ENCODE data around the gene IQGAP3.

The IQGAP3 gene

GRCh38 chr1:156509424-156510034 lies 62.8 kb downstream of the IQGAP3 start:
- DNase-seq (ENCODE audit: low read depth, low spot score): no peak

DNA sequence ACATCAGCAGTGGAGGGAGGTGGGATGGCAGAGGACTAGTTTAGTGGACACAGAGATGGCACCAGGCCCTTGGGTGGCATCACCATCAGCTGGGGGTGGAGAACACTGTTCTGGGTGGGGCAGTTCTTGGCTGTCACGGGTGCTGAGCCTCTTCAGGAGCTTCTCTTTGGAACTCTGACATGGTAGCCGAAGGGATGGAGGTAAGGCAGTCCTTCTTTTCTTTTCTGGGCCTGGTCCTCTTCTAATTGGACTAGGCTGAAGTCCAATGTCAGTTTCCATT lies 63.5 kb downstream of the IQGAP3 start:
- DNase-seq (ENCODE audit: low read depth, low spot score): no peak

GRCh38 chr1:156508205-156508954 lies 64.0 kb downstream of the IQGAP3 start:
- DNase-seq (ENCODE audit: low read depth, low spot score): no peak

DNA sequence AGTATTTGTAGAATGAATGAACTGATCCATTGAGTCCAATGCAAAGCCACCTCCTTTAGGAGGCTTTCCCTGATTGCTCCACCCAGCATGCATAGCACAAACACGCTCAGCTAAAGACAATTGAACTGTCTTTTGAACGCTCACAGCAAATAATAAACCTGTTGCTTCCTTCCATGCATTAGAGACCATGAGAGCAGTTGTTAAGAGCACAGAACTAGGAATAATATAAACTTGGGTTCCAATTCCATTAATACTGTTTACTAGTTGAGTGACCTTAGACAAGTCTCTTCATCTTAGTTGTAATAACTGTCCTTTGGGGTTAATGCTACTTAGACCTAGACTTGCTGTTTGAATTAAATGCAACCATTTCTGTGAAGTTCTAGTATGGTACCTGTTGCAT lies 65.9 kb downstream of the IQGAP3 start:
- DNase-seq (ENCODE audit: low read depth, low spot score): no peak

DNA sequence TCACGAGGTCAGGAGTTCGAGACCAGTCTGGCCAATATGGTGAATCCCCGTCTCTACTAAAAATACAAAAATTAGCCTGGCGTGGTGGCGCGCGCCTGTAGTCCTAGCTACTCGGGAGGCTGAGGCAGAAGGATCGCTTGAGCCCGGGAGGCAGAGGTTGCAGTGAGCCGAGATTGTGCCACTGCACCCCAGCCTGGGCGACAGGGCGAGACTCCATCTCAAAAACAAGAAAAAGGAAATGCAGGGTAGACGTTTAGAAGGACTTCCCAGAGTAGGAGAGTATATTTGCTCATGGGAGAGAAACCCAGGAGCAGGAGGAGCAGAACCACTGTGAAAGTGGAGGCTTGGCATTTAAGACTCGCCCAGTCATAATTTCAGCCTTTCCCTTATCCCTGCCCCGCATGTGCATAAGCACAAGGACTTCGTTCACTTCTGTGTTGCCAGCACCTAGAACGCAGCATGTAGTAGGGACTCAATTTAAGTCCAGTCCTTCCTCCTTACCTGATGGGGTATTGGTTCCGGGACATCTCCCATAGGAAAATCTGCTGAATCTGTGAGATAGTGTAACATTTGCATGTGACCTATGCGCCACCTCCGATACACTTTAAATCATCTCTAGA lies 66.6 kb downstream of the IQGAP3 start:
- DNase-seq (ENCODE audit: low read depth, low spot score): no peak

- DNase-seq (ENCODE audit: low read depth, low spot score): peak; percentile 96
Measured at GRCh38 chr1:156504821-156505678, 67.3 kb downstream of the IQGAP3 start.

DNA sequence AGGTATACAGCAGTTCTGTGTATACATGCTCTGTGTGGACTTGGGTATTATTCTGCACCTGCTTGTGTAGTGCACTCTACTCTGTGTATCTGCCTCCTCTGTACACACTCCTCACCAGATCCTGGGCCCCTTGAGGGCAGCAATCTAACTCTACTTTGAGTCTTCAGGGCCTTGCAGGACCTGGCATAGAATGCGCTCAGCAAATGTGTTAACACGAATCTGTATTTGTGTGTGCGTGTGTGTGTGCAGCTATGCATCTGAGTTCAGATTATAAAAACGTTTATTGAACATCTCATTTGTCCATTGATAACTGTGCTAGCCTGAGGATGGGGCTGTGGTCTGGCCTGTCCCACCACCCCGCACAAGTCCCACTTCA lies 67.9 kb downstream of the IQGAP3 start:
- no peak for DNase-seq (ENCODE audit: low read depth, low spot score)

GRCh38 chr1:156503698-156504437 lies 68.5 kb downstream of the IQGAP3 start:
- DNase-seq (ENCODE audit: low read depth, low spot score): no peak

- DNase-seq (ENCODE audit: low read depth, low spot score): no peak
Measured at GRCh38 chr1:156502894-156503697, 69.3 kb downstream of the IQGAP3 start.

- DNase-seq (ENCODE audit: low read depth, low spot score): no peak
Measured at GRCh38 chr1:156502391-156502893, 69.9 kb downstream of the IQGAP3 start.

- peak; percentile 78 for DNase-seq (ENCODE audit: low read depth, low spot score)
Measured at GRCh38 chr1:156500793-156501506, 71.4 kb downstream of the IQGAP3 start.

GRCh38 chr1:156500543-156500792 lies 71.9 kb downstream of the IQGAP3 start, which contains the start of gene MEF2D:
Gene MEF2D, minus strand, starts transcription at chr1:156500775. Its CDS starts 17,483 bp downstream, at chr1:156483292.
- no peak for DNase-seq (ENCODE audit: low read depth, low spot score)

DNA sequence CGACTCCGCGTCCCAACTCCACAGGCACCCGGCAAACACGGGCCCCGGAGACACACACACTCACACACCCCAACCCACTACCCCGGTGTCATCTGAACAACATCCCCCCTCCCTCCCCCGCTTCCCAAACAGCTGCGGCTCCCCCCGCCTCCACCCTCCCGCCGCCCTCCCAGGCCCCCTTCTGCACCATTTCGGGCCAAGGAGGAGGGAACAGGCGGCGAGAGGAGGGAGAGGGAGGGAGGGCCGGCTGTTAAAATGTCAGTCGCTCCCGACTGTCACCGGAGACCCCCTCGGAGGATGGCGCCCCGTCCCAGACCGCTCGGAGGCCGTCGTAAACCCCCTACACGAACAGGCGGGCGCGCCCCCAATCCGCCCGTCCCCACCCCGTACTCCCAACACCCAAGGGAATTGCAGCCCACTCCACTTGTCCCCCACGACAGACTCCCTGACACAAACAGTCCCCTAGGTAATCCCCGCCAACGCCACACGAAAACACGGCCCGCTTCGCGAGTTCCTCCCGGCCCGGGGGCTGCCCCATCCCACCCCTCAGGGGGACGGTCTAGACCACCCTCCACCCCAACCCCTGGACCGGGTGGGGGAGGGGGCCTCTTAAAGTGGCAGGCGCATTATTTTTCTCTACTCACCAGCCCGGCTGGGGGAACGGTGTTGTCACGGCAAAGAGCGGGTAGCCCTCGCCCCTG lies 72.4 kb downstream of the IQGAP3 start:
- DNase-seq (ENCODE audit: low read depth, low spot score): no peak

- no peak for DNase-seq (ENCODE audit: low read depth, low spot score)
Measured at GRCh38 chr1:156499194-156499841, 73.0 kb downstream of the IQGAP3 start.

DNA sequence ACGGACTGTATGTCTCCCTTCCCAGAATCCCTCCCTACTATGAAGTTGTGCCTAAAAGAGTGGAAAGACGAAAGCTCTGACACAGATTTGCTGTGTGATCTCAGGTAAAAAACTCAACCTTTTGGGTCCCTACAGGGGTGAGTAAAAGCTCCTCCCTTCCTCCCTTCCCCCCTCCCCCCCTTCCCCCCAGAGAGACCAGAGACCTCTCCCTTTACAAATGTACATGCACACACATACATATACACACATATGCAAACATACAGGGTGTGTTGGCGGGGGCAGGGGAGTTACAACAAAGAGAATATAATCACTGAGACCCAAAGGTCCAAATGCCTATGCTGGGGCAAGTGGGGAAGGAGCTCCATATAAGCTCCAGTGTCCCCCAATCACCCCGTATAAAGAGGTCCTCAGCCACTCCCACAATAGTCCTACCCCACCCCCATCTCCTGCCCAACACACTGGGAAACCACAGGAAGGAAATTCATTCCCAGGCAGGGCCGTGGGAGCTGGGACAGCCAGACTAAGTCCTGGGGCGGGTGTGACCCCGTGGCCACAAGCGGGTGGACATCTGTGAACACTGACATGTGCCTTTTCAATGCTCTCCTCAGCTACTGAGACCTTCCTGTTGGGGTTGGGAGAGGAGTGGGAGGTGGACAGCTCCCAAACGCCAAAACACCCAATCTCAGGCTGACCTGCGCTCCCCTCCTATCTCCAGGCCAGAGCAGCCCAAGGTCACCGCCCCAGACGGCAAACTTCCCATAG lies 73.8 kb downstream of the IQGAP3 start:
- no peak for DNase-seq (ENCODE audit: low read depth, low spot score)

DNA sequence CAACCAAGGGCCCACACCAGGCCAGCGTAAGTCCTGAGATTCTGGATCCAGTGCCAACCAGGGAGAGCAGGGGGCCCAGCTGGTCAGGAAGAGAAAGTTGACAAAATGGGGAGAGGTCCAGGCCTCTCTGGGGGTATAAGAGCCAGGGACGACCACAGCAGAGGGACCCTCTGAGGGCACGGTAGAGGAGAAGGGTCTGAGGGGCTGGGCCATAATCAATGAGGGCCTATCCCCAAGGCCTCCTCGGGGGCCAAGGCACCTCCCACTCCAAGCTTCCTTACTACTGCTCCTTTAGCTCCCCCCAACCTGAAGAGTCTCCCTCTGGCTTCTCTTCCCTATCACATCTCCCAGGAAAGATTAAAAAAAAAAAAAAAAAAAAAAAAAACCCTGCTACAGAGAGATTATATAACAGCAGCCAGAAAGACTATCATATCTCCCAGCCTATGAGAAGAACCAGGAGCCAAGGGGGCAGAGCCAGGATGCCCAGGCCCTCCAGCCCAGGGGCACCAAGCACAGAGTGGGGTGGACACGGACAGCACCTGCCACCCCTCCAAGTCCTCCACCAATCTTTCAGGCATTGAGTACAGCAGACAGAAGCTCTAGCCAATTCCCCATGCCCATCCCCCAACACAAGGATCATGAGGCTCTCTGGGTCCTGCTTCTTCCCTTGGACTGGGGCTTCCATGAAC lies 74.5 kb downstream of the IQGAP3 start:
- no peak for DNase-seq (ENCODE audit: low read depth, low spot score)

GRCh38 chr1:156497078-156497742 lies 75.2 kb downstream of the IQGAP3 start:
- DNase-seq (ENCODE audit: low read depth, low spot score): no peak
